Spinal cord (tissue), 10 donors: ENCODE results near the gene SPDYE5. TPM values are rescaled to one million over a fixed set of nuclear protein-coding genes. Genes with fewer than 3 reads are reported as not detected.
"Not testable (repeated sequence)": the region's sequence is repeated elsewhere in the genome, so short reads cannot be mapped to it uniquely, and the experiment has no call there.

ENCODE experiments used
- DNase-seq, 6 donors: peaks; one replicate each; pipeline versions ENCODE4 v3.0.0 to v3.0.0-alpha.2; 2013 to 2015; ENCODE audit warnings: low spot score in 6 of 6, low read depth in 4 of 6
- H3K27ac ChIP-seq: one replicate; pipeline ENCODE4 v1.5.1; 2013; ENCODE audit warnings: low read depth, low read length, control low read depth
- H3K27me3 ChIP-seq: one replicate; pipeline ENCODE4 v1.6.1; 2013; ENCODE audit warnings: low read length; ENCODE audit not compliant: control insufficient read depth, insufficient read depth
- H3K36me3 ChIP-seq: one replicate; pipeline ENCODE4 v1.6.1; 2013; ENCODE audit warnings: low read length; ENCODE audit not compliant: control insufficient read depth, insufficient read depth
- H3K4me1 ChIP-seq: one replicate; pipeline ENCODE4 v1.6.1; 2013; ENCODE audit warnings: low read length; ENCODE audit not compliant: control insufficient read depth, insufficient read depth
- H3K4me3 ChIP-seq: one replicate; pipeline ENCODE4 v1.5.1; 2013; ENCODE audit warnings: low read depth, low read length, control low read depth
- H3K9me3 ChIP-seq: one replicate; pipeline ENCODE4 v1.6.1; 2013; ENCODE audit warnings: low read length; ENCODE audit not compliant: control insufficient read depth, insufficient read depth
- WGBS: methylation state at CpG from one replicate; pipeline ENCODE4 v1.1.5; 2013; ENCODE audit warnings: missing lambda C conversion rate; ENCODE audit not compliant: insufficient coverage; 5-methylcytosine and 5-hydroxymethylcytosine counted together
- polyA plus RNA-seq, 2 donors: library from polyadenylated mRNA; unstranded; fragments of 120-200 nt; gene quantifications; one replicate each; pipeline ENCODE4 v1.2.1, GENCODE V29; 2013; ENCODE audit not compliant: insufficient read length in 2 of 2
- total RNA-seq, 2 donors: library from RNA; depleted of rRNA in 1 of 2; stranded (reverse); fragments of 120-200 nt in 1 of 2; fragments of >200 nt in 1 of 2; gene quantifications; one replicate each; pipeline versions ENCODE4 v1.2.3 to v1.2.4, GENCODE V29; 2013 to 2014
- donor health status: healthy.

The SPDYE5 gene
- total and polyA plus RNA-seq, 4 donors, result 0.10 to 10.2 (median 1.1) TPM

DNA sequence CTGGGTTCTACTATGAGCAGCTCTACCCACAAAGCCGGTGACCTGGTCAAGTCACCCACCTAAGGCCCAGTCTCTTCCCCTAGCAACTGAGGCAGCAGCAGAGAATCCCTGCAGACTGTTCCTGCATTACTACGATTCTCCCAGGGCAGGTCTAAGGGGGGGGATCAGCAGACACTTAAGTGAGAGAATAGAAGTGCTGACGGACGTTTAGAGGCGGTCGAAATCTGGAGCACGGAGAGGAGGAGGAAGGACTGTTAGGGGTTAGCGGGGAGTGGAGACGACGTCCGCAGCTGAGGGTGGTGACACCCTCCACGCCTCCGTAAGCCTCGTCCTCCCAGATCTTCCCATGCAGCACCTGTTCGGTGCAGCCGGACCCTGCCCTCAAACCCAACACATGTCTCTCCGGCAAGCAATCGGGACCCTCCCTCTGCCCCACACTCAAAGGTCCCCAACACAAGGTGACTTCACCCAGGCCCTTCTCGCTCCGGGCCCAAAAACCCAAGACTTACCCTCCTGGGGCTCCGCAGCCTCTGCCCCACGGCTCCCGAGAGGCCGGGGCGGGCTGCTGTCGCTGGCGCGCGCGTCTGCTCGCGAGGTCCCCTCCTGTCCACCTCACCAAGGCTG lies 6.7 kb upstream of the SPDYE5 start:
- H3K4me1 ChIP-seq, H3K36me3 ChIP-seq, H3K27ac ChIP-seq, H3K9me3 ChIP-seq, H3K27me3 ChIP-seq: not testable (repeated sequence)
- H3K4me3 ChIP-seq, result peak overlapping the region; percentile 63
- DNase-seq, result peak in 2 of 6 donors; percentile 0 to 1
- 0% methylated on average over 15 of the region's 32 CpGs for WGBS

DNA sequence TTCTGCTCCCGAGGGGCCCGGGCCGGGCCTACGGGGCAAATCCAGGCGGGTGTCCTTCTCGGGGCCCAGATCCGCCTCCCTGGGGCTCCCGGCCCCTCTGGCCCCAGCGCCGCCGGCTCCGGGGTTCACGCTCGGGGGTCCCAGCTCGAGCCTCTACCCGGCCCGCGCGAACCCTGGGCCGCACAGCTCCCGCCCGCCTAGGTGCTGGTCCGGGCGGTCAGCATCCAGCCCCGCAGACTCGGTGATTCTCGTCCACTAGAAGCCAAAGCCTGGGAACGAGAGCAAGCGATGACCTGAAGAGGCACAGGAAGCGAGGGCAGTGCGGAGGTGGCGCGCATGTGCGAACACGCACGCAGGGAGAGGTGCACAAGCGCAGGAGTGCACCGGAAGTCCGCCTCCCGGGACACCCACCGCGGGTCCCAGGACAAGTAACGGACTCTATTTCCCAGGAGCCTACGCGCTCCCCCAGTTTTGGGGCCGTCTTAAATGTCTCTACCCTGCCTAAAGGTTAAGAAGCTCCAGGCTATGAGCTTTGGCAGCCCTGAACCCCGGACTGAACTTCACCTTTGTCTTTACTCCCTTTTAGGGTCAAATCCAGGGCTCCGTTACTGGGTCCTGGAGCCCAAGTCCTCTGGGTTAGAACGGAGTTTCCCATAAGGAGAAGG lies 6.0 kb upstream of the SPDYE5 start, which contains the start of gene POM121C:
POM121C (minus strand) TSS at position 321 of the 665 bp plus-strand sequence. CDS start 44,803 bp downstream, outside the sequence.
- H3K4me3 ChIP-seq, result peak within 1 kb of the TSS; percentile 63
- H3K27me3 ChIP-seq, H3K4me1 ChIP-seq, H3K36me3 ChIP-seq, H3K9me3 ChIP-seq: not testable (repeated sequence)
- peak within 1 kb of the TSS; percentile 71 for H3K27ac ChIP-seq
- under 1% methylated on average over 49 of the region's 49 CpGs for WGBS
- DNase-seq, result peak; percentile 70 to 97 (median 82)

GRCh38 chr7:75509033-75509432 lies 16.9 kb downstream of the SPDYE5 start:
- H3K27me3 ChIP-seq, H3K4me3 ChIP-seq, H3K36me3 ChIP-seq, H3K9me3 ChIP-seq, H3K27ac ChIP-seq, DNase-seq, H3K4me1 ChIP-seq: not testable (repeated sequence)
- no CpG with 5 or more reads among the region's 4 CpGs for WGBS

DNA sequence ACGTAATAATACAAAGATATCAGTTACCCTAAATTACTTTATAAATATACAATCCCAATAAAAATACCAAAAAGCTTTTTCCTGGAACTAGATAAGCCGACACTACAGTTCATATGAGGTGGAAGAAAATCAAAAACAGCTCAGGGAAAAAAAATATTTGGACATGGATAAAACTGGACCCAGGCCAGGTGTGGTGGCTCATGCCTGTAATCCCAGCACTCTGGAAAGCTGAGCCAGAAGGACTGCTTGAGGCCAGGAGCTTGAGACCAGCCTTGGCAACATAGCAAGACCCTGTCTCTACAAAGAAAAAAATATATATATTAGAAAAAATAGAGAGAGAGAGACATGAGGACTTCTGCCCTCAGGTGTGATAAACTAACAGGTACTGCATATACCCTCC lies 26.7 kb downstream of the SPDYE5 start:
- not testable (repeated sequence) for H3K27me3 ChIP-seq, H3K4me1 ChIP-seq, DNase-seq, H3K4me3 ChIP-seq, H3K27ac ChIP-seq, H3K9me3 ChIP-seq, H3K36me3 ChIP-seq
- WGBS, result 80% methylated on average over 1 of the region's 2 CpGs

DNA sequence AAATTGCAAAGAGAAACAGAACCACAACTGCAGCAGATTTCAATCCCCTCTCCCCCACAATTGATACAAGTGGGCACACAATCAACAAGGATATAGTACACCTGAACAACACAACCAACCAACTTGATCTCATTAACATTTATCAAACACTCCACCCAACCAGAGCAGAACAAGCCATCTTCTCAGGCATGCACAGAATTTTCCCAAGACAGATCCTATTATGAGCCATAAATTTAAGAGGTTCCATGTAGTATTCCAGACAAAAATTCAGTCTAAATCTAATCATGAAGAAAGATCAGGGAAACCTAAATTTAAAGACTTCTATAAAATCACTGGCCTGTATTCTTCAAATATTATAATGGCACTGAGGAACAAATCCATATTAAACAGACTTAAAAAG lies 29.6 kb downstream of the SPDYE5 start:
- DNase-seq, H3K27me3 ChIP-seq, H3K4me3 ChIP-seq, H3K4me1 ChIP-seq, H3K27ac ChIP-seq, H3K9me3 ChIP-seq: not testable (repeated sequence)
- H3K36me3 ChIP-seq, result peaks cover 13% of the 10 kb centered on the region

GRCh38 chr7:75527224-75527722 lies 35.2 kb downstream of the SPDYE5 start:
- WGBS, result 0% methylated on average over 31 of the region's 37 CpGs
- Histone ChIP-seq H3K4me1 (peaks cover 12% of the 10 kb centered on the region), H3K4me3 (peak overlapping the region; percentile 66), H3K36me3 (peaks cover 13% of the 10 kb centered on the region), H3K27ac (peak overlapping the region; percentile 57)
- not testable (repeated sequence) for H3K27me3 ChIP-seq, H3K9me3 ChIP-seq, DNase-seq

DNA sequence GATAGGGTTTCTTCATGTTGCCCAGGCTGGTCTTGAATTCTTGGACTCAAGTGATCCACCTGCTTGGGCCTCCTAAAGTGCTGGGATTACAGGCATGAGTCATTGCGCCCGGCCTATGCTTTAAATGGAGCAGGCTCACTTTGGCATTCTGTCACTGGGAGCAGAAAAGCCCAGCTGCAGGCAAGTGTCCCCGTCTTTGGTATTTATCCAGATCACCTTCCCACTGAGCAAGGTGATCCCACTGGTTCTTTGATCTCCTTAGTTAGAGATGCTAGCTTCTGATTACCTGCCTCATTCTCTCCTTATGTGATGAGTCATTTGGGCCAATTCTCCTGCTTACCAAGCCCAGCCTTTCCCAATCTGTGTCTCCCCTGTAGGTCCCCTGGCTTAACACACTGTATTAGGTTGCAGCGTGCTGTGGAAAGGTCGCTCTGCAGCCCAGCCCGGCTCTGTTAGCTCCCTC lies 39.3 kb downstream of the SPDYE5 start:
- H3K27me3 ChIP-seq, result no peaks in the 10 kb centered on the region
- WGBS, result 59% methylated on average over 6 of the region's 6 CpGs
- DNase-seq, result no peak
- peaks cover 8% of the 10 kb centered on the region for H3K4me1 ChIP-seq
- peaks cover 22% of the 10 kb centered on the region for H3K36me3 ChIP-seq
- H3K9me3 ChIP-seq, result no peaks in the 10 kb centered on the region
- no peak overlapping the region for H3K4me3 ChIP-seq
- no peak overlapping the region for H3K27ac ChIP-seq

DNA sequence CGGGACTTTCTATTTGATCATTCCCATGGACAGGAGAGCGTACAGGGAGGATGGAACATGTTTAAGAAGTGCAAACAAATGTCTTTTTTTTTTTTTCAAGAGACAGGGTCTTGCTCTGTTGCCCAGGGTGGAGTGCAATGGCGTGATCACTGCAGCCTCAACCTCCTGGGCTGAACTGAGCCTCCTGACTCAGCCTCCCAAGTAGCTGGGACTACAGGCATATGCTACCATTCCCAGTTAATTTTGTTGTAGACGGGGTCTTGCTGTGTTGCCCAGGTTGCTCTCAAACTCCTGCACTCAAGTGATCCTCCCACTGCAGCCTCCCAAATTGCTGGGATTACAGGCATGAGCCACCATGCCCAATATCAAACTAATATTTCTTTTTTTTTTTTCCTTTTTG lies 40.5 kb downstream of the SPDYE5 start:
- H3K27me3 ChIP-seq, result no peaks in the 10 kb centered on the region
- no peak for DNase-seq
- H3K27ac ChIP-seq, result no peak overlapping the region
- H3K4me1 ChIP-seq, result no peaks in the 10 kb centered on the region
- H3K9me3 ChIP-seq, result no peaks in the 10 kb centered on the region
- 93% methylated on average over 3 of the region's 4 CpGs for WGBS
- H3K4me3 ChIP-seq, result no peak overlapping the region
- peaks cover 31% of the 10 kb centered on the region for H3K36me3 ChIP-seq

DNA sequence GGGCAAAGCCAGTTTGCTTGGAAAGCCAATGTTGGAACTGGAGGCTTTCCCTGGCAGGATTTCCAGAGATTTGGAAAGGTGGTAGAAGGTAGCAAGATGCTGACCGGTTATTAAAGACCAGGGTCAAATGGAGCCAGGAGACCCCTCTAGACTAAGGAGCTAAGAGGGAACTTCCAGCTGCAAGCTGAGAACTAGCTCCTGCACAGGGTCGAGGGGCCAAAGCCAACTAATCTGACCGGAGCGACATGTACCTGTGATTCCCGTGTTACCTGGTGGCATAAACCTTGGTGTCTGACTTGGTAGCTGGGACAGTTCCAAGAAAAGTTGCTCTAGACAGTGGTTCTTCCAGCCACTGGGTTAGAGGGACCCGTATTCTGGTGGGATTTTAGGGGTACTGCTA lies 41.8 kb downstream of the SPDYE5 start:
- no peaks in the 10 kb centered on the region for H3K4me1 ChIP-seq
- no peak for DNase-seq
- peaks cover 42% of the 10 kb centered on the region for H3K36me3 ChIP-seq
- no peaks in the 10 kb centered on the region for H3K9me3 ChIP-seq
- H3K27ac ChIP-seq, result no peak overlapping the region
- no peak overlapping the region for H3K4me3 ChIP-seq
- 97% methylated on average over 6 of the region's 6 CpGs for WGBS
- no peaks in the 10 kb centered on the region for H3K27me3 ChIP-seq
